Effector memory CD4-positive, alpha-beta T cell (primary cell): ENCODE results near the gene PRKCE.

Experiments
- DNase-seq, 3 donors: peaks; one replicate each; pipeline ENCODE4 v3.0.0-alpha.2; 2020
- H3K27ac ChIP-seq: 2 replicates; pipeline ENCODE4 v1.7.0; 2013; ENCODE audit warnings: mild to moderate bottlenecking, low read length, moderate library complexity; ENCODE audit not compliant: insufficient read depth, poor library complexity, severe bottlenecking
- H3K27me3 ChIP-seq: replicated peaks from 2 replicates; pipeline ENCODE4 v1.7.0; 2013; ENCODE audit warnings: mild to moderate bottlenecking, low read length; ENCODE audit not compliant: insufficient read depth, control insufficient read depth, poor library complexity, severe bottlenecking
- H3K36me3 ChIP-seq: 2 replicates; pipeline ENCODE4 v1.7.0; 2013; ENCODE audit warnings: mild to moderate bottlenecking, low read length, moderate library complexity; ENCODE audit not compliant: control insufficient read depth, insufficient read depth
- H3K4me1 ChIP-seq: 2 replicates; pipeline ENCODE4 v1.7.0; 2013; ENCODE audit warnings: low read length, mild to moderate bottlenecking; ENCODE audit not compliant: control insufficient read depth, insufficient read depth, poor library complexity, severe bottlenecking
- H3K4me3 ChIP-seq: 2 replicates; pipeline ENCODE4 v1.7.0; 2013; ENCODE audit warnings: low read length, low read depth, mild to moderate bottlenecking; ENCODE audit not compliant: insufficient read depth, poor library complexity, severe bottlenecking
- H3K9me3 ChIP-seq: 2 replicates; pipeline ENCODE4 v1.7.0; 2013; ENCODE audit warnings: mild to moderate bottlenecking, low read length, moderate library complexity; ENCODE audit not compliant: control insufficient read depth

Gene PRKCE

DNA sequence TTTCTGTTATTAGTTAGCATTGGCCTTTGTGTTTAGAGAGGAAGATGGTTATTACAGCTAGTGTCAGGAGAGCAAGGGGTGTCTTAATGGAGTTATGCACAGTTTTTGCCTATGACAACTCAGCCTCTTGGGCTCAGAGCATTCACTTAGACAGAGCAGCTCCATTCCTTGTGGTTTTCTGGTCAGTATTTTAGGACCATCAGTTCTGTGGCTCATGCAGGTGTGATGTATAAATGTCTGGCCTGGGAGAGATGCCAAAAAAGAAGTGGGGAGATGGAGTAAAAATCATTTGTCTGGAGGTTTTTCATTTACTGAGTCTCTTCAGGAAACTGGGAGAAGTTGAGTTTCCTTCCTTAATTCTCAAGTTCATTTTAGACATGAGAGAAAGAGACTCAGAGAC is 79.7 kb downstream of the PRKCE start:
- Histone ChIP-seq H3K36me3 (no peaks in the 10 kb centered on the region), H3K4me1 (no peaks in the 10 kb centered on the region), H3K27ac (no peak overlapping the region), H3K4me3 (no peak overlapping the region), H3K9me3 (no peaks in the 10 kb centered on the region), H3K27me3 (no peaks in the 10 kb centered on the region)
- no peak for DNase-seq

DNA sequence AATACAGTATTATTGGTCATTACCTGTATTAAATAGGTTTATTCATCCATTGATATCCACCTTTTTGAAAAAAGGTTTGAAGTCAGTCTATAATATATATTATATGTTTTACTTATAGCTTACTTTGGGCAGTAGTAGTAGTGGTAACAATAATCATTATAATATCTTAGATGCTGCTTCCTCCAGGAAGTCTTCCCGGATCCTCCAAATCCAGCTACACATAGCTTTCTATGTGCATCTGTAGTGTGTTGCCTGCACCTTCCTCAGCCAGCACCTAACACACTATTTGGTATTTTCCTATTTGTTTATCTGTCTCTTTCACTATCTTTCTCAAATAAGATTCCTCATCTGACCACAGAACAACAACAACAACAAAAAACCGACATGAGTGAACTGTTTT is 81.0 kb downstream of the PRKCE start:
- H3K4me1 ChIP-seq, result no peaks in the 10 kb centered on the region
- no peaks in the 10 kb centered on the region for H3K27me3 ChIP-seq
- H3K9me3 ChIP-seq, result no peaks in the 10 kb centered on the region
- no peaks in the 10 kb centered on the region for H3K36me3 ChIP-seq
- no peak overlapping the region for H3K4me3 ChIP-seq
- no peak overlapping the region for H3K27ac ChIP-seq
- no peak for DNase-seq

DNA sequence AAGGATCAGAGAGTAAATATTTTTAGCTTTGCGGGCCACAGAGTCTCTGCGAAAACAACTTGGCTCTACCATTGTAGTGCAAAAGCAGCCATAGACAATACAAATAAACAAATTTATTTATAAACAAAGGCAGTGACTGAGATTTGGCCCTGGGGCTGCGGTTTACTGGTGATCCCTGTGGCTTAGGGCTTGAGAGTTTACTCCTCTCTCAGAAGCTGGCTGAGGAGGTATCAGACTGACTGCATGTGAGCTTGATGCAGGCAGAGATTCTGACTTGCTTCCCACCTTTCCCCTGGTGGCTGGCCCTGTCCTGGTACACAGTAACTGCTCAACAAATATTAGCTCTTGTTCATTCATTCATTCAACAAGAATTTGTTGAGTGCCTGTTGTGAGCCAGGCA is 81.5 kb downstream of the PRKCE start:
- Histone ChIP-seq H3K4me1 (no peaks in the 10 kb centered on the region), H3K27ac (no peak overlapping the region), H3K36me3 (no peaks in the 10 kb centered on the region), H3K9me3 (no peaks in the 10 kb centered on the region), H3K4me3 (no peak overlapping the region), H3K27me3 (no peaks in the 10 kb centered on the region)
- DNase-seq, result no peak

DNA sequence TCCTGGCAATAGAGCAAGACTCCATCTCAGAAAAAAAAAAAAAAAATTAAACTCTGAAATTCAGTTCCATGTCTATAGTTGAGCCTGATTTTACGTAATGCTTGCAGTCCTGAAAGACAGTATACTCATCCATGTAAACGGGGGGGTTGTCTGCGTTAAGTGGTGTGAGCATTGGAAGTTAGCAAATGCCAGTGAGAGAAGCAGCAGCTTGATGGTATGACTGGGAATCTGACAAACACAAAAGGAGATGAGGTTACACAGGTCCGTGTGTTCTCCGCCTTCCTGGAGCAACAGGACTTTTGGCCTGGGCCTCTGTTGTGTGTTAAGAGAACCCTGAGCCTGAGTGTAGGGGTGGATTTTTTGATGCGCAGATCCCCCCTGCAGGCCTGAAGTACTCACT is 82.9 kb downstream of the PRKCE start:
- DNase-seq, result no peak
- H3K9me3 ChIP-seq, result no peaks in the 10 kb centered on the region
- H3K4me1 ChIP-seq, result no peaks in the 10 kb centered on the region
- no peaks in the 10 kb centered on the region for H3K27me3 ChIP-seq
- no peak overlapping the region for H3K27ac ChIP-seq
- no peaks in the 10 kb centered on the region for H3K36me3 ChIP-seq
- no peak overlapping the region for H3K4me3 ChIP-seq

DNA sequence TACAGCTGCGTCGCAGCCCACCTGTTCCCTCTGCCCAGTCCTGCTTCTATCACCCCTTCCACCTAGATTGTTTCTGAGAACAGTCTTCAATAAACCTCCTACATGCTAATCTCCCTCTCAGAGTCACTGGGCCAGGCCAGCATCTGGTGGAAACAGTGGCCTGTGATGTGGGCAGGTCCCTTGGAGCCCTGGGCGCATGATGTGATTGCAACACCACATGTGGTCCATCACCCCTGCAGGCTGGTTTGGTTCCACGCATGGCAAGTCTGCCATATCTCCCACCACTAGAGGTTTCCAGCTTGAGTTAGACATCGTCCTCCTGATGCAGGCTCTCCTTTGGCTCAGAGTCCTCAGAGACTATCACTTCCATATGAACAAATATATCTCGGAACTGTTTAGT is 83.5 kb downstream of the PRKCE start:
- no peaks in the 10 kb centered on the region for H3K4me1 ChIP-seq
- no peaks in the 10 kb centered on the region for H3K36me3 ChIP-seq
- no peak for DNase-seq
- H3K27me3 ChIP-seq, result no peaks in the 10 kb centered on the region
- H3K27ac ChIP-seq, result no peak overlapping the region
- H3K9me3 ChIP-seq, result no peaks in the 10 kb centered on the region
- H3K4me3 ChIP-seq, result no peak overlapping the region

DNA sequence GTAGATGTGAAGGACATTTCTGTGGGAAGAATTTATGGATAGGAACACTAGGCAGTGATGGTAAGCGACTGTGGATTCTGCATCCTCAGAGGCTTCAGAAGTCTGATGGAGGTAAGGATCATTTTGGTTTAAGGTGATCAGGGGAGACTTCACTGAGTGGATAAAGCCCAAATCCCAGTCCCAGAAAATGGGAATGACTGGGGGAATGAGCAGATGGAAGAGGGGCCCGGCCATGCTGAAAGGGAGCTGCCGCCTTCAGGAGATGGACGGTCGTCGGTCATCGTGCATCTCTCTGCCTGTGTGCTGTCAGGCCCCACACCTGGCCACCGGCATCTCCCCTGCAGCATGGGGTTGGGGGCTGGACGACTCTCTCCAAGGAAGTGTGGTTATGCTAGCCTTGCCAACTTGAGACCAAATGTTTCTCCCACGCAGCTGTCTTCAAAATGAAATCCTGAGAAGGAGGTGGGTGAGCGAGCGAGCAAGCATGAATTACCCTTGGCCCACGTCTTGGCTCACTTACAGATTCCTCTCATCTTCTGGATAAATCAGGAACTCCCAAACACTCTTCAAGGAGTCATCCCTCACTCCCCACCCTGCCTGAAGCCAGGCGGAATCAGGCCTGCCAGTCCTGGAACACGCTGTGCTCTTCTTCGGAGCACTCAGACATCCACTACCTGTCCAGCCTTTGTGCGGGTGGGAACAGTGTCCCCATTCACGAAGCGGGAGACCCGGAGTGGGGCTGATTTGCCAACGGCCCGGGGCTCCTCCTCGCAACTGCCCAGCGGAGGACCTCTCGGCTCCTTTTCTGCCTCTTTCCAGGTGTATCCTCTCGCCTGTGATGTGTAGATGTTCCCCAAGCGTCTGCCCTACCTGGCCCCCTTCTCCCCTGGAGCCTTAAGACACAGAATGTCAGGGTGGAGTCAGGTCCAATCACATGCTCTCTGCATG is 85.6 kb downstream of the PRKCE start:
- no peak overlapping the region for H3K27ac ChIP-seq
- no peaks in the 10 kb centered on the region for H3K27me3 ChIP-seq
- H3K4me3 ChIP-seq, result no peak overlapping the region
- no peaks in the 10 kb centered on the region for H3K9me3 ChIP-seq
- H3K36me3 ChIP-seq, result no peaks in the 10 kb centered on the region
- DNase-seq, result no peak
- no peaks in the 10 kb centered on the region for H3K4me1 ChIP-seq

DNA sequence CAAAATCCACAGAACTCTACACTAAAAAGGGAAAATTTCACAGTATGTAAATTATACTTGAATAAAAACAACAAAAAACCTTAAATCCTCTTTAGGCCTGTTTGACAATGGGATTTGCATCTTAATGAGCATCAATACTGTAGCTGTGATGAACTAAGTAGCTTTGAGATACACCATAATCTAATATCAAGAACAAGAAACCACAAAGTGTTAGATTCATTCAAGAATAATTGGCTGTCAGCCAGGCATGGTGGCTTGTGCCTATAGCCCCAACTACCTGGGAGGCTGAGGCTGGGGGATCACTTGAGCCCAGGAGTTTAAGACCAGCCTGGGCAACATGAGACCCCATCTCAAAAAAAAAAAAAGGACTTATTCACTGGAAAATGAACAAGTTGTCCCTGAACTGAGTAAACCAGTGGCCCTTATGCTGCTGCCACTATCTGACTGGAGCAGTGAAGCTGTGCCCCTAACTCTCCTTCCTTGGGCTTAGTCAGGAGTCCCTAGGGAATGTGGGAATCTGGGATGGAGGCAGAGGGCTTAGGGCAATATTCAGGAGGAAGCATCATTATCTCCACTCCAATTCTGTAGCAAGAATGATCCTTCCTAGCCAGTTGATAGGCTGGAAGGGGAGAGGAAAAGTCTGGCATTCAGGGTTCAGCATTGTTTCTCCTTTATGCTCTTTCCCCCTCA is 88.5 kb downstream of the PRKCE start:
- H3K27ac ChIP-seq, result no peak overlapping the region
- no peak for DNase-seq
- no peaks in the 10 kb centered on the region for H3K4me1 ChIP-seq
- H3K36me3 ChIP-seq, result no peaks in the 10 kb centered on the region
- H3K4me3 ChIP-seq, result no peak overlapping the region
- no peaks in the 10 kb centered on the region for H3K9me3 ChIP-seq
- H3K27me3 ChIP-seq, result no peaks in the 10 kb centered on the region

DNA sequence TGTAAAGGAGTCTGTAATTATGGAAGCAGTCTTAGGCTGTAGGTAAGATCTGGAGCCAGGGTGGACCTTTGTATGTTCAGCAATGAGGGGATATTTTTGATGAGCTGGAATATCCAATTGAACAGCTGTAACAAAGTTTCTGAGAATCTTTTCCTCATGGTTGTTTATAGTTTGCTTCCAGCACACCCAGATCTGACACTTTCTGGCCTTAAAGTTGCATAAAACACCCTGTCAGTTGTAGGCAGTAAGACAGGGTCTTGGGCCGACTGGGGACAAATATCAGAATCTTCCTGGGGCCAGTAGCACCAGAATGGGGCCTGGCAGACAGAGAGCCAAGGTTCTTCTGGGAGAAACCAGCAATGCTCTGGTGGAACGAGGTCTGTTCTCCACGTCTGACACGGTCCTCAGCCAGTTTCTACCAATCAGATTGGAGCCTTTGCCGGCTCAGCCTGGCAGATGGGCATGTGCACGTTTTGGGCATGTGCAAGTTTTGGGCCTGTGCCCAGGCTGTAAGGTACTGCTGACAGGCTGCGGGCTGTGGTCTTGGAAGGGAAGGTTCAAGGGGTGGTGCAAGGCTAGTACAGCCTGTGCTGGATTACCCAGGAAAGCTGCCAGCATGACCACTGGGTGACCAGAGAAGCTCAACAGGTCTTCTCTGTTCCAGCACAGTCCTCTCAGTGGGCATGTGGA is 89.8 kb downstream of the PRKCE start:
- no peak for DNase-seq
- Histone ChIP-seq H3K4me1 (no peaks in the 10 kb centered on the region), H3K9me3 (no peaks in the 10 kb centered on the region), H3K27me3 (no peaks in the 10 kb centered on the region), H3K4me3 (no peak overlapping the region), H3K27ac (no peak overlapping the region), H3K36me3 (no peaks in the 10 kb centered on the region)

DNA sequence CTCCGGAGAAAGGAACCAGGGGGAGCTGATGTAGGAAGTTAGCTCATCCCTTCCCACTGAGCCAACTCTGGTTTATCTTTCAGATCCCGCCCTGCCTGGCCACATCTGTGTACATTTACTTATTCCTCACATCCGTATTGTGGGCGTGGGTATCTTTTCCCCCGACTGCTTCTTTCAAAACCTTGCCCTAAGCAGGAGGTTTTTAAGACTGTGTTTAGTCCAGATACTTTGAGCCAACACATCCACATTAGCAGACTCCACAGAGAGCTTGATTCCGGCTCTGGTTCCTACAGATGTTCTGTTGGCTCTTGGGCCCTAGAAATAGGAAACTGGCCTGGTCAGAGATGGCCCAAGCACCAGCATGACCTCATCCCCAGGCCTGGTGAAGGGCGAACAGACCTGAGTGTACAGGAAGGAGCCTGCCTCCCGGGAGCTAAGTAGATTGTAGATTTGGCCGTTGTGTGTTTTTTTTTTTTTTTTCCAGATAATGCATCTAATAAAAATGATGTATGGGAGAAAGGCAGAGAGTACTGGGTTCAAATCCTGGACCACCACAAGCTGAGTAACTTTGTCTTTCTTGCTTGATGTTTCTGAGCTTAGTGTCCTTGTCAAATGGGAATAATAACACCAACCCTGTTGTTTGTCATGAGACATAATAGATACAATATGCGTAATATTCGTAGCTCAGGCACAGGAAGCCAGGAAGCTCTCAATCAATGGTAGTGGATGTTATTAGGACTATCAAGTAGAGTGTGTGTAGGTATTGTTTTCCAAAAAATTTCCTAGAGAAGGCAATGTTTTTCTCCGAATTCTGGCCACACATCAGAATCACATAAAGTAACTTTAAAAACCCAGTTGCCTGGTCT is 92.3 kb downstream of the PRKCE start:
- no peak for DNase-seq

More for the DNA sequence above, 92.3 kb downstream of the PRKCE start:
- no peak overlapping the region for H3K27ac ChIP-seq
- H3K4me3 ChIP-seq, result no peak overlapping the region
- no peaks in the 10 kb centered on the region for H3K9me3 ChIP-seq
- no peaks in the 10 kb centered on the region for H3K36me3 ChIP-seq
- no peaks in the 10 kb centered on the region for H3K27me3 ChIP-seq
- no peaks in the 10 kb centered on the region for H3K4me1 ChIP-seq
